Skeletal muscle cell (primary cell): Measurements from ENCODE around the gene MYO5B.
"Not testable (repeated sequence)": the region's sequence is repeated elsewhere in the genome, so short reads cannot be mapped to it uniquely, and the experiment has no call there.

Experiments used
- DNase-seq: peaks from one replicate; pipeline ENCODE4 v3.0.0-alpha.2; 2010; ENCODE audit warnings: low read depth
- H3K4me3 ChIP-seq: 2 replicates; pipeline ENCODE4 v1.5.1; 2011; ENCODE audit warnings: low read depth, mild to moderate bottlenecking, control low read depth, low read length, moderate library complexity

Gene MYO5B

DNA sequence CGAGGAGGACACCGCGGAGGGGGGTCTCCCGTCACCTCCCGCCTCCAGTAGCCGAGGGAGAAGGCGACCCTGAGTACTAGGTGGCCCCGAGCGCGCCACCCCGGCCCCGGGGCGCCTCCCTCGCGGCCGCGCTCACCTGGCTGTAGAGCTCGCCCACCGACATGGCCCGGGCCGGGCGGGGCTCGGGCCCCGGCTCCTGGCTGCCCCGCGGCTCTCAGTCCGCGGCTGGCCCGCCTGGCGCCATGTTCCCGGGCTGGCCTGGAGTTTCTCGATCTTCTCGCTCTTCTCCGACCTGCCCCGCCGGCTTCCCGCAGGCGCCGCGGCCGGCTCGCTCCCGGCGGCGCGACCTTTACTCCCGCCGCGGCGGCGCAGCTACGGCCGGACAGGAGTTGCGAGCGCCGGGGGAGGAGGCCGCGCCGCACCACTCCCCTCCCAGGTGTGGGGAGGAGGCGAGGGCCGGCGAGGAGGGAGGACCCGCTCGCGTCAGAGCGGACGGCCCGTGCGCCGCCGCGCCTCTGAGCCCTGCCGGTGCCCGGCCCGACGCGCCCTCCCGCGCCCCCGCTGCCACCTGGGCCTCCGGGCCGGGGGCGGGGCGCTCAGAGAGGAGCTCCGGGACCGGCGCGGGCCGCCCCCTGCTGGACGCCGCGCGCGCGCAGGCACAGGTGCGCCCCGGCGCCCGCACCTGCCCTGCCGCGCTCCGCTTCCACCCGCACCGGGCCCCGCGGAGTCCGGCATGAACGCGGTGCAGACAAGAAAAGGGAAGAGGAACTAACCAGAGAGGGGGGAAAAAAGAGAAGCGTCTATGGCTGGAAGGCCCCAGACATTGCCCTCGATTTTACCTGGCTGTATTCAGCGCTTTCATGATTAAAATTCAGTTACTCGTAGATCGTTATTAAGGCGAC, at the start of gene MYO5B:
MYO5B (minus strand) TSS at position 517 of the 902 bp plus-strand sequence; CDS start at position 163, 354 bp downstream.
- no peak for DNase-seq
- peak within 1 kb of the TSS; percentile 30 for H3K4me3 ChIP-seq

DNA sequence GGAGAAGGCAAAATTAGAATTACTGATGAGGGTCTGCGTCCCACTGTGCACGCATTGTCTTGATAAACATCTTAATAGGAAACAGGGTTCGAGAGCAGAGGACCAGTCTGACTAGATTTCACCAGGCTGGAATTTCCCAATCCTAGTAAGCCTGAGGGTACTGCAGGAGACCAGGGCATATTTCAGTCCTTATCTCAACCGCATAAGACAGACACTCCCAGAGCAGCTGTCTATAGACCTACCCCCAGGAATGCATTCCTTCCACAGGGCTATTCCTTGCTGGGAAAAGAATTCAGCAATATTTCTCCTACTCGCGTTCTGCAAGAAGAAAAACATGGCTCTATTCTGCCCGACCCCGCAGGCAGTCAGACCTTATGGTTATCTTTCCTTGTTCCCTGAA, 46.8 kb upstream of the MYO5B start:
- not testable (repeated sequence) for DNase-seq, H3K4me3 ChIP-seq

DNA sequence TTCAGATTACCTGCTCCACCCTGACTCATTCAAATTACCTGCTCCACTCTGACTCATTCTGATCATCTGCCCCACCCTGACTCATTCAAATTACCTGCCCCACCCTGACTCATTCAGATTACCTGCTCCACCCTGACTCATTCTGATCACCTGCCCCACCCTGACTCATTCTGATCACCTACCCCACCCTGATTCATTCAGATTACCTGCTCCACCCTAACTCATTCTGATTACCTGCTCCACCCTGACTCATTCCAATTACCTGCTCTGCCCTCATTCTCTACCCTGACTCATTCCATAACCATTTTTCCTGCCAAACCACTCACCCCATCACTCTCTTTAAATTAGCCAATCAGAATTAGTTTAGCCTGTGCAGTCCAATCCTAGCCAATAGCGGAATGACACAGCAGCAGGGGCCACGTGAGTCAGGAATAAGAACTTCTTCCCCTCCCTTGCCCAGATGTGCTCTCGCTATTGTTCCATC, 45.2 kb upstream of the MYO5B start:
- no peak overlapping the region for H3K4me3 ChIP-seq
- no peak for DNase-seq

DNA sequence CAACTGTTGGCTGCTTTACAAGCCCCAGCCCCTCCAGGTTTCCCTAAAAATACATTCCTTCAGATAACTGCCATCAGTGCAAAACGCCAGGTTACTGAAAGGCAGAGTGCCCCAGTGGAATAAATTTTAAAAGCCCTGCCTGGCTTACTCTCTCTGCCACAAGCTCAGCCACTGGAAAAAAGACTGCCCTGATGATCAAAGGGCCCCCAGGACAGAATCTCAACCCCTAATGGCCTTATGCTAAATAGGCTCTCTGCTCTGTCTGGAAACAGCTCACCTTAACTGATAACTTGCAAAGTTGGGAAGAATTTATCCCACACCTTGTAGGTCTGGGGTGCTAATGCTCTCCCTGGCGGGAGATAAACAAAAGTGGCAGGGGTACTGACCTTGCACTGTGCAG, 37.5 kb upstream of the MYO5B start:
- DNase-seq, result no peak
- no peak overlapping the region for H3K4me3 ChIP-seq

DNA sequence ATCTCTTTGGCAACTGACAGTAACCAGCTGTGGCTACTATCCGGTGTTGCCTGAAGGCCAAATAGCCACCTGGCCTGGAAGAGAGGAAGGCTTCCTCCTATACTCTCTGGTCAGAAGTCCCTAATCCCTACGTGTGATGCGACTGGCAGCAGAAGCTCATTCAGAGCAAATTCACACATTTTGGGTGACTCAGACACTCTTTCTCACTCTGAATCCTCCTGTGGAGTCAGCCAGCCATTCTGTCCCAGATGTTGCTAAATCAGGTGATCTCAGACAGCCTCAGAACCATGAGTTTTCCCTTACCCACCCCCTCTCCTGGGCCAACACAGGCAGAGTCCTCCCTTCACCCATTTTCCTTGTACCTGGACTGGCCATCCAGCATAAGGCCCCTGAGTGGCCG, 36.7 kb upstream of the MYO5B start:
- no peak for DNase-seq
- H3K4me3 ChIP-seq, result no peak overlapping the region

DNA sequence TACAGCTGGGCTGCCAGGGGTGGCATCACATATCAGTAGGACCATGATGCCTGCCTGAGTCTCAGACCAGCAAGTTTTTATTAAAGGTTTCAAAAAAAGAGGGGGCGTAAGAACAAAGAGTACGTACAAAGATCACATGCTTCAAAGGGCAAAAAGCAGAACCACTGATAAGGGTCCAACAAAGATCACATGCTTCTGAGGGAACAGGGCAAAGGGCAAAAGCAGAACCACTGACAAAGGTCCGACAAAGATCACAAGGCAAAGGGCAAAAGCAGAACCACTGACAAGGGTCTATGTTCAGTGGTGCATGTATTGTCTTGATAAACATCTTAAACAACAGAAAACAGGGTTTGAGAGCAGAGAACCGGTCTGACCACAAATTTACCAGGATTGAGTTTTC, 25.3 kb upstream of the MYO5B start:
- H3K4me3 ChIP-seq, DNase-seq: not testable (repeated sequence)

DNA sequence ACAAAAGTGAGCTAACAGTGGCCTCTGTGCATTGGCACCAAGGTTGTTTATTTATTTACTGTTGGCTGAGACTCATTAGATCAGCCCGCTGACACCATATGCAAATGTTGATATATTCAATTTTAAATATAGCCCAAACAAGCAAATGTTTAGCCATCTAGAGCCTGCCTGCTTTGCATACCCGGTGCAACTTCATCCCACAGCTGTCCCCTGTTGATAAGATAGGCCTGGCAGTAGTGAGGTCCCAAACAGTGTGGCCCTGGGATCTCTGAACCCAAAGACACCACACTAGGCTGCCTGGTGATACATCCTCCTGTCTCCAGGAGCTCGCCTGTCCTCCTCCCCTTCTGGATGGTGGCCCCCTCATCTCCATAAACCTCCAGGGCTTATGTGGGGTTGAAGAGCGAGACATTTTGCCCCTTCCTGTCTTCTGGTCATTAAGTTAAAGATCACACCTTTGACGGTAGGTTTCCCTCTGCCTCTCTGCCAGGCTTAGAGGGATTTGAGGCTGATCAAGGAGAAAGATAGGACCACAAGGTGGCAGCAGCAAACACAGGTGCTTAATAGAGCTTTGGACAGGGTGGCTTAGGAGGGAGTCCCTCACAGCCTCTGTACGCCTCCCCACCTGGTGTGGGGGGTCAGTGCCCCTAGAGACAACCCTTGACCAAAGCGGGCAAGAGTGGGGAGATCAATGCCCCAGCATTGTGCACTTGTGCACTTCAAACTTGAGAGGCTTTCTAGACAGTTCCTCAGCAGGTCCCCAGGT, 23.7 kb upstream of the MYO5B start:
- H3K4me3 ChIP-seq, result no peak overlapping the region
- DNase-seq, result no peak

DNA sequence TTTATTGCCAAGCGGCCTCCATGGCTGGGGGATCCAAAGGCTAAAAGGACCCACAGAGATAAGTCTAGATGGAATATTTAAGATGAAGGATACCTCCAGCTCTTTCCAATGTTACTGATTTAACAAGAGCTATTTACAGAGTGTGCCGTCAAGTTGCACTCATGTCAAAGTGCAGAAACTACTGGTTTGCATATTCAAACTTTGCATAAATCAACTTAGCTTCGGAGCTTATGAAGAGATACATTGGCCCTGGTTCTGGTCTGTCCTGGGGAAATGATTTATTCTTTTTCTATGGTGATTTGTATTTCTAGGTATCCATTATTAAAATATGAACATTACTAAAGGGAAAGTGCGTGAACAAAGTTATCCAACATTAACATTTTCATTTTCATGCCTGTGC, 14.4 kb upstream of the MYO5B start:
- H3K4me3 ChIP-seq, result no peak overlapping the region
- DNase-seq, result no peak

DNA sequence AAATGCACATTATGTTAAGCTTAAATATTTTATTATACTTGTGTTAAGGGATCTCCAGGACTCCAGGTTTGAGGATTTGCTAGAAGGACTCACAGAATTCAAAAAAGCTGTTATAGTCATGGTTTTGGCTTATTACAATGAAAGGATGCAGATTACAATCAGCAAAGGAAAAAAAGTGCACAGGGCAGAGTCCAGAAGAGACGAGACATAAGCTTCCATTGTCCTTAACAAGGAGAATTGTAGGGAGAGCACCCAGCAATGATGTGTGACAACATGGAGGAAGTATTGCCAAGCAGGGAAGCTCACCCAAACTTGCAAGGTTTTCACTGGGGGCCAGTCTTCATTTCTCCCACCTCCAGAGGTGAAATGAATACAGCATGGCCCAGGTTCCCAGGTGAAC, 12.8 kb upstream of the MYO5B start:
- no peak for DNase-seq
- H3K4me3 ChIP-seq, result no peak overlapping the region

DNA sequence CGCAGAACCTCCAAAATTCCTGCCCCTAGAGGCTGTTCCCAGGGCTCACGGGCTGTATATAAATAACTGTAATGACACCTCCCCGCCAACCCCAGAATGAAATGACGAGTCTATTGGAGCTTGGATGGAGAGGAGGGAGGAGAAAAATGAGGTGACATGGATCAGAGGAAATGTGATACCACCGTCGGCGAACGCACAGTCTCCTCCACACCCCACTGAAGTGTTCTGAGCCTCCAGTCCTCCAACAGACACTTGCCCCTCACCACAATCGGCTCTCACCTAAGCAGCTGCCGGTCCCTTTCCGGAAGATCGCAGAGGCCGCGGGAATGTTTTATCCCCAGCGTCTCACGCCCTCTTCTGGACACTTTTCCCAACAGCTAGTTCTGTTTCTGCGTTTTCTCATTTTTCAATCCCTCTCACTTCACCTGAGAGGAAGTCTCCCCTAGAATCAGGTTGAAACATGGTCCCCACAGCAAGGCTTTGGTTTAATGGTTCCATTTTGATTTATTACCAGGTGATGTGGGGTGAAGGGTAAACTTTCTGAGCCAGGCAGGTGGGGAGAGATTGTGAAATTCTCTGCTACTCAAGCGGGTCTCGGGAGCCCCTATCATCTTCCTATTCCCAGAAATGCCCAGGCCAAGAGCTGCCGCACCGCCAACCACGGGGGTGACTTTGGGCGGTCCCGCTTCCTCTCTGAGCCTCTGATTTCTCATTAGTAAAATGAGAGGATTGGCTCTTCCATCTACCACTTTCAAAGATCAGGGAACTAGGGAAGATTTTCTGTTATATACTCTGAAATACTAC, 9.1 kb upstream of the MYO5B start:
- no peak for DNase-seq

DNA sequence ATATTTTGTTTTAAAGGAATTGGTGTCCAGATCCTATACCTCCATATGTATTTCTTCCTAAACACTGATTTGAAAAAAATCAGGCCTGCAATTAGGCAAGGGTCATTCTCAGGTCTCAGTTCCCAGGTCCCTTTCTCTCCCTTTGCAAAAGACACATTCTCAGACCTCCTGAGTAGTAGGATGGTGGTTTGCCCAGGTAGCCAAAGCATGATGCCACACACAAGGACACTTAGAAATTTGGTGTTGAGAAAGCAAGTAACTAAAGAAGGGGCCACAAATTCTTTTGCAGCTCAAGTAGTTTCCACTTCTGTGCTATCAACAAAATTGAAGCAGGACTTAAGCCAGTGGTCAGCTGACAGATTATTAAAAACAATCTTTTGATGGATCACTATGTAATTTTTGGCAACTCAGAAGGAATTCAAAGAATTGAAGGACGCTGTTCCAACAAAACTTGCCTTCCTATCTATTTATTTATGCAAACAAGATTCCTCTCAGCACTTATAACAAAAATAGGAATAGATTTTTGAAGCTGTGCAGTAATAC, 6.6 kb upstream of the MYO5B start:
- H3K4me3 ChIP-seq, result no peak overlapping the region
- no peak for DNase-seq

More for the DNA sequence above, 9.1 kb upstream of the MYO5B start:
- no peak overlapping the region for H3K4me3 ChIP-seq

DNA sequence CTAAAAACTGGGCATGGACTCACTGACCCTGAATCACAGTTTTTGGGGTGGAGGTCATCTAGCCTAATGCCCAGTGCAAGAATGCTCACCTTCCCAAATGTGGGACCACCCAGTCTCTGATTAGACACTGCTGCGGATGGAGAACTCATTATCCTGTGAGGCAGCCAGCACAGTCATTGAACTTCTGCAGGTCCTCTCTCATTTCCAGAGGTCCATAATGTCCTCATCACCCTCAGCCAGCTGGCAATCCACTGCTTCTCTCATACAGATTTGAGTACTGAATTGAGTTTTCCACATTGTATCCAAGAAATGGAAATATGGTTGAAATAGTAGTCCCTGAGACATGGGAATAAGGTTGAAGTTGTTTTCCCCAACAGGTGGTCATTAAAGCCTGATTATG, 5.0 kb upstream of the MYO5B start:
- no peak for DNase-seq
- H3K4me3 ChIP-seq, result no peak overlapping the region

DNA sequence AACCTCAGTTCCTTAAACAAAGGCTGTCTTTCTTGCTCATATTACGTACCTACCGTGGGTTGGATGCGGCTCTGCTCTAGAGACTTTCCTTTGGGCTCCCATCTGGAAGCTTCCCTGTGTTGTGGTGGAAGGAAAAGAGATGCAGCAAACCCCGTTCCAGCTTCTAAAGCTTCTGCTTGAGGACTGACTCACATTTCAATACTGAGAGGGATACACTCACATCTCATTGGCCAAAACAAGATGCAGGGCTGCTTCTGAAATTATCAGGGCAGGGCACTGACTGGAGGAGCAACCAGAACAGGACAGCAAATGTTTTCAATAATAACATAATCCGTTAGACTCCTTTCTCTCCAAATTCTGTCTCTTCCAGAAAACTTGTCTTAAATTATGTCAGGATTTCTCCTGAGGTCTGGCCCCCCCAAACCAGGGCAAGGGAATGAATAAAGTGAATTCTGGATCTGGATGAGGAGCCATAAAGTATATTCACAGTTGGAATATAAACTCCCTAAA, 4.5 kb upstream of the MYO5B start:
- no peak for DNase-seq
- H3K4me3 ChIP-seq, result no peak overlapping the region

DNA sequence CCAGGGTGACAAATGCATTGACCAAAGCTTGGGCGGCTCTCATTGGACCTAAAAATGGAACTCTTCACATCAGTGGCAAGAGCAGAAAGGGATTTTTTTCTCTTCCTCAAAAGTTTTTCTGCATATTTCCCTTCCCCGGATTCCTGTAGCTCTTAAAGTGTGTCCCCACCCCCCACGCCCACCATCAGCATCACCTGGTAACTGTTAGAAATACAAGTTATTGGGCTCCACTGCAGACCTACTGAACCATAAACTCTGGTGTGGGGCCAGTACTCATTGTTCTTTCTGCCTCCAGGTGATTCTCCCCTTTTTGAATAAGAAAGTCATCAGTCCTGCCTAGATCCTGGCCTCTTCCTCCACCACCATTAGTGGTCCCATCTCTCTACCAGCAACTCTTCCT, 1.3 kb upstream of the MYO5B start:
- no peak overlapping the region for H3K4me3 ChIP-seq
- no peak for DNase-seq

DNA sequence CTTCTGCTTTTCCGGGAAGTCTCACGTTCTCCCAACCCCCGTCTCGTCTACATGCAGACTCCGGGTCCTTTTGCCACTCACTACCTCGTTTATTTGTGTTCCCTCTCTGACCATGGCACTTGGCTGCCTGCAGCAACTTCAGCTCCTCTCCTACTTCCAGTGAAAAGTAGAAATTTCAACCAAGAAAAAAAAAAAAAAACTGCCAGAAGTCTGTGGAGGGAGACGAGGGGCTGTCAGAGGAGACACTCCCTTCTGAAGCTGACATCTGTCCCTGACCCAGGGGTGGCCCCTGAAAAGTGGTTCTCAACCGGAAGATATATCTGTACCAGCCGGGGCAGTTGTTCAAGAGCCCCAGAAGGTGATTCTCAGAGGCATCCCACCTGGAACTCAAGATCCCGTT, 742 bp upstream of the MYO5B start:
- DNase-seq, result no peak
- no peak overlapping the region for H3K4me3 ChIP-seq

DNA sequence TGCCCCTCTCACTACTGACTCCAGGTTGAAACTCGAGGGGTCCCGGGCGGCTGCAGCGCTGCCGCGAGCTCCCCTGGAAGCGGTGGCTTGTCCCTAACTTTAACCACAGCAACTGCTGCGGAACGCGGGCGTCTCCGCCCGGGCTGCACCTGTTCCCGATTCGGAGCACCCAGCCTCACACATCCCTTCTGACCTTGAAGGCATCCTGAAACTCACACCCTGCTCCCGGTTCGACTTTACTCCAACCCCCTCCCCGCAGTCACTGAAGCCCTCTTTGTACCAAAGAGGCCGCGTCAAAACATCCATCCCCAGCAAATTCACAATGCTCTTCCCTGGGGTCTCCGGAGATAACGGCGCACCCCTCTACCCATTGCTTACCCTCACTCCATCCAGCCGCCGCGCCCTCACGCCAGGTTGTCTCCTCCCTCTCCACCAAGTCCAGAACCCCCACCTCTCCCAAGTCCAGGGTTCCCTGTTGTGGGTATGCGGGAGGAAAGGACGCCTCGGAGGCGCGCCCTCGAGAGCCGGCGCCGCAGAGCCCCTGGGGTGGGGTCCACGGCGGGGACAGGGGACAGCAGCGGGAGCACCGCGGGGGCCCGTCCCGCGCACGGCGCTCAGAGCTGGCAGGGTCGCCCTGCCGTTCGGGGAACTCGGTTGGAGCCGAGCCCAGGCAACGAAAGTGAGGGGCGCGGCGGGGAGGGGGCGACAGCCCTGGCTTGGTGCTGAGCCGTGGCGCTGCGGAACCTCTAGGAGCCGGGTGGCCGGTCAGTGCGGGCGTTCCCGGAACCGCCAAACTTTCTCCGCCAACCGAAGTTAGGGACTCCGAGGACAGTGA, 934 bp downstream of the MYO5B start:
- no peak for DNase-seq
- peak overlapping the region; percentile 30 for H3K4me3 ChIP-seq

DNA sequence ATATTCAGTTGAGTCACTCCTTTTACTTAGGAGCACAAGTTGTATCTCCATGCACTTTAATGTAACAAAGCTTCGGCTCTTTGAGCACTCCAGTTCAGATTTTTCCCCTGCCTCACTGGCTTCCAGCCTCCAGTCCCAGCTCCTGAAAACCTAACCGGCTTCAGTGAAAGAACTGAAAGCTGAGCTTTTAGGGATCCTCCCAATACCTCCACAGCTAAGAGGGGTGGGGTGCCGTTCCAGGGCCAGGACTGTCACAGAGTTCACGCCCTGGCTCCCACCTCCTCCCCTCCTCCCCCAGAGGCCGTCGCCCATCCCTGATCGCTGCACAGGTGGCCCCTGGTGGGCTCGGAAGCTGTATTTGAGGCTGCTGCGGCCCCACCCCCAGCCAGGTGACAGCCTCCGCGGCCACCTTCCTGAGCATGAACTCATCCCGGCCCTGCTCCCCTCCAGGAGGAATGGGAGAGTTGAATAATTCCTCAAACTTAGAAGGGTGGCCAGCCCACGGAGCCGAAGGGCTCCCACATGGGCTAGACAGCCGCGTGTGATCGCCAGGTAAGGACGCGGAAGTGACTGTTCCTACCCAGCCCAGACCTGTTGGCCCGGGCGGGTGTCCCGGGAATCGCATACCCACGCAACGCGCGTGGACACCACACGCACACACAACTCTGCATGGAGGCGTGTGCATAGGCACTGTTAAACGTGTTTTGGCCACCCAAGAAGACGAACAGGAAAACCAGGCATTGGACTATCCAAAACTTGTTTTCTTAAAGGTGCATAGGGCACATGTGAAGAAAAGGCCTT, 1.8 kb downstream of the MYO5B start:
- H3K4me3 ChIP-seq, result no peak overlapping the region
- no peak for DNase-seq

DNA sequence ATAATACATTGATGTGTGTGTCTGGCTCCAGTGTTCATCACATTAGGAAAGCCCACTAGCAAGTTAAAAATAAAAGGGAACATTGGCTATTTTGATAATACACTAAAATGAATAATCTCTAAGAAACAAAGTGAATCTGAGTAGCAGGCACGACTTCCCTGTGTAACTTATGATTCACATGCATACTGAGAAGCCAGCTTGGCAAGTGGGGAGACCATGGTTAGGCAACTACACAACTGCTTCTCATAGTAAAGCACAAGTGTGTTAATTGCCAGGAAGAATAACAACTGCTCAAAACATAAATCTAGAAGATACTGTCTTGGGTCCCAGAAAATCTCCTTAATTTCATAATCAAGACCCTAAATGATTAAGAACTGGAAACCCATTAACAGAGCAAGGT, 4.0 kb downstream of the MYO5B start:
- no peak overlapping the region for H3K4me3 ChIP-seq
- DNase-seq, result no peak
